Renal pelvis (tissue), 12 donors: ENCODE results near the gene SSH3. TPM values are rescaled to one million over a fixed set of nuclear protein-coding genes. Genes with fewer than 3 reads are reported as not detected.
"Not testable (repeated sequence)": the region's sequence is repeated elsewhere in the genome, so short reads cannot be mapped to it uniquely, and the experiment has no call there.

ENCODE experiments used
- DNase-seq: peaks from one replicate; pipeline ENCODE4 v3.0.0-alpha.2; 2013
- long read RNA-seq, 16 experiments: transcript quantifications; one replicate each; lab custom pipeline, GENCODE V29; 2026
- polyA plus RNA-seq, 3 donors: library from polyadenylated mRNA; unstranded; fragments of 120-200 nt; gene quantifications; one replicate each; pipeline ENCODE4 v1.2.1, GENCODE V29; 2013; ENCODE audit not compliant: insufficient read length in 3 of 3

The SSH3 gene, protein sequence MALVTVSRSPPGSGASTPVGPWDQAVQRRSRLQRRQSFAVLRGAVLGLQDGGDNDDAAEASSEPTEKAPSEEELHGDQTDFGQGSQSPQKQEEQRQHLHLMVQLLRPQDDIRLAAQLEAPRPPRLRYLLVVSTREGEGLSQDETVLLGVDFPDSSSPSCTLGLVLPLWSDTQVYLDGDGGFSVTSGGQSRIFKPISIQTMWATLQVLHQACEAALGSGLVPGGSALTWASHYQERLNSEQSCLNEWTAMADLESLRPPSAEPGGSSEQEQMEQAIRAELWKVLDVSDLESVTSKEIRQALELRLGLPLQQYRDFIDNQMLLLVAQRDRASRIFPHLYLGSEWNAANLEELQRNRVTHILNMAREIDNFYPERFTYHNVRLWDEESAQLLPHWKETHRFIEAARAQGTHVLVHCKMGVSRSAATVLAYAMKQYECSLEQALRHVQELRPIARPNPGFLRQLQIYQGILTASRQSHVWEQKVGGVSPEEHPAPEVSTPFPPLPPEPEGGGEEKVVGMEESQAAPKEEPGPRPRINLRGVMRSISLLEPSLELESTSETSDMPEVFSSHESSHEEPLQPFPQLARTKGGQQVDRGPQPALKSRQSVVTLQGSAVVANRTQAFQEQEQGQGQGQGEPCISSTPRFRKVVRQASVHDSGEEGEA
- 10 to 100 TPM; 26.5 to 31.0 (median 29.8) TPM for polyA plus RNA-seq
- long read RNA-seq, donor 1, partial matches to known transcripts: 0 of 2 reads
- long read RNA-seq, donor 1, other reads (novel, unspliced or antisense): 0 of 2 reads
- long read RNA-seq, donor 2, partial matches to known transcripts: 0 of 1 reads
- long read RNA-seq, donor 2, other reads (novel, unspliced or antisense): 0 of 1 reads
- long read RNA-seq, donor 3, partial matches to known transcripts: 0 of 1 reads
- long read RNA-seq, donor 3, other reads (novel, unspliced or antisense): 0 of 1 reads
- long read RNA-seq, donor 4, partial matches to known transcripts: 0 of 4 reads
- long read RNA-seq, donor 4, other reads (novel, unspliced or antisense): 0 of 4 reads
- long read RNA-seq, donor 5: 0 reads
- long read RNA-seq, donor 6, partial matches to known transcripts: 9 of 13 reads
- long read RNA-seq, donor 6, other reads (novel, unspliced or antisense): 0 of 13 reads
- long read RNA-seq, donor 7, partial matches to known transcripts: 8 of 11 reads
- long read RNA-seq, donor 7, other reads (novel, unspliced or antisense): 0 of 11 reads
- long read RNA-seq, donor 8: 0 reads
- long read RNA-seq, donor 9, partial matches to known transcripts: 0 of 2 reads
- long read RNA-seq, donor 9, other reads (novel, unspliced or antisense): 0 of 2 reads
- long read RNA-seq, donor 10, partial matches to known transcripts: 0 of 2 reads
- long read RNA-seq, donor 10, other reads (novel, unspliced or antisense): 0 of 2 reads
- long read RNA-seq, donor 11, partial matches to known transcripts: 0 of 2 reads
- long read RNA-seq, donor 11, other reads (novel, unspliced or antisense): 0 of 2 reads
- long read RNA-seq, donor 12, partial matches to known transcripts: 0 of 1 reads
- long read RNA-seq, donor 12, other reads (novel, unspliced or antisense): 0 of 1 reads
- long read RNA-seq, donor 13, partial matches to known transcripts: 0 of 3 reads
- long read RNA-seq, donor 13, other reads (novel, unspliced or antisense): 0 of 3 reads
- long read RNA-seq, donor 14: 0 reads
- long read RNA-seq, donor 15, partial matches to known transcripts: 0 of 3 reads
- long read RNA-seq, donor 15, other reads (novel, unspliced or antisense): 0 of 3 reads
- long read RNA-seq, donor 16, partial matches to known transcripts: 0 of 3 reads
- long read RNA-seq, donor 16, other reads (novel, unspliced or antisense): 0 of 3 reads

- DNase-seq: no peak
Observed at GRCh38 chr11:67303132-67303834, at the start of gene SSH3. Gene SSH3 (plus strand): TSS chr11:67303530. CDS start chr11:67303626, 96 bp downstream.

DNA sequence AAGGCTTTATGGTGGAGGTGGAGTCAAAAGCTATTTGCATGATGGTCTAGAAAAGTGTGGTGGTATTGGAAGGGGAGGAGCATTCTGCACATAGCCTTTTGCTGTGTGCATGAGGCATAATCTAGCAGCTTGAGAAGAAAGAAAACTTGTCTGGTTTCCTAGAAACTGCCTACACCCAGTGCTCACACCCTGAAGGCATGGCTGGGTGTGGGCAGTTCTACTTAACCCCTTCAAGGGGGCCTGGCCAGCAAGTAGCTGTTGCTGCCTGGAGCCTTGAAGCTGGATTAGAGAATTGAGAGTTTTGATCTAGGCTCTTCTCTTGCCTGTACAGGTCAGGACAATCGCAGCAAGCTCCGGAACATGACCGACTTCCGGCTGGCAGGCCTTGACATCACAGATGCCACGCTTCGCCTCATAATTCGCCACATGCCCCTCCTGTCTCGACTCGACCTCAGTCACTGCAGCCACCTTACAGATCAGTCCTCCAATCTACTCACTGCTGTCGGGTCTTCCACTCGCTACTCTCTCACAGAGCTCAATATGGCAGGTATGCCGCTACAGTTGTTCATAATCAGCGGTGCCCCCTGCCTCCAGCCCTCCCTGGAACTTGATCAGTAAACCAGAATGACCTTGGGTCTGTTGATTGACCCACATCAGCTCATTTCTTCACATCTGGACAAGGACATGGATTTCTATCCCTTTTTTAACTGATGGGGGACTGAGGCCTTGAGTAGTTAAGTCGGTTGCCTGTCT lies 49.3 kb upstream of the SSH3 start:
- peak; percentile 43 for DNase-seq

DNA sequence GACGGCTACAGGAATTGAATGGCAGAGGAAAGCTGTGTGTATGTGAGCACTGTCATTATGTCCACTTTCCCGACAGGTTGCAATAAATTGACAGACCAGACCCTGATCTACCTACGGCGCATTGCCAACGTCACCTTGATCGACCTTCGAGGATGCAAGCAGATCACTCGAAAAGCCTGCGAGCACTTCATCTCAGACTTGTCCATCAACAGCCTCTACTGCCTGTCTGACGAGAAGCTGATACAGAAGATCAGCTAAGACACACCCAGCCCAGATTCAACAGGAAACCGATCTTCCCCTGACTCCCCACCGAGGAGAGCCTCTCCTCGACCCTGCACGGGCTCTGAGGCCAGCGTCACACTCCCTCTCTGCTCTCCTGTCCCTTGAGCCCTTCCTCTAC lies 48.5 kb upstream of the SSH3 start:
- DNase-seq: no peak

GRCh38 chr11:67255353-67255752 lies 48.0 kb upstream of the SSH3 start:
- DNase-seq: no peak

DNA sequence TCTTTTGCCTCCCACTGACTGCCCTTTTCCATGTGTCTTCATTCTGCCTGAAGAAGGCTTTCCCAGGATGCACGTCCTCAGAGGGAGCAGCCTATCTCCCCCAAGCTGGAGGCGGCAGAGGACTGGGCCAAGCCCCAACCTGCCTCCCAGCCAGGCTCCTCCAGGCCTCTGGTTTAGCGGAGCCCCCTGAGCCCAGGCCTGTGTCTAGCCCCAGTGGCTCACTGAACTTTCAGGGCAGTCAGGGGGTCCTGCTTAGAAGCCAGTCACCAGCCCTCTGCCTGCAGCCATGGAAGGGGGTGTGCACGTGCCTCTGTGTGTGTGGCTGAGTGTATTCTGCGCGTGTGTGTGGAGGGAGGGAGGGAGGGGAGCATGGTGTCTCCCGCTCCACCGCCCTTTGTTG lies 47.5 kb upstream of the SSH3 start:
- no peak for DNase-seq

DNA sequence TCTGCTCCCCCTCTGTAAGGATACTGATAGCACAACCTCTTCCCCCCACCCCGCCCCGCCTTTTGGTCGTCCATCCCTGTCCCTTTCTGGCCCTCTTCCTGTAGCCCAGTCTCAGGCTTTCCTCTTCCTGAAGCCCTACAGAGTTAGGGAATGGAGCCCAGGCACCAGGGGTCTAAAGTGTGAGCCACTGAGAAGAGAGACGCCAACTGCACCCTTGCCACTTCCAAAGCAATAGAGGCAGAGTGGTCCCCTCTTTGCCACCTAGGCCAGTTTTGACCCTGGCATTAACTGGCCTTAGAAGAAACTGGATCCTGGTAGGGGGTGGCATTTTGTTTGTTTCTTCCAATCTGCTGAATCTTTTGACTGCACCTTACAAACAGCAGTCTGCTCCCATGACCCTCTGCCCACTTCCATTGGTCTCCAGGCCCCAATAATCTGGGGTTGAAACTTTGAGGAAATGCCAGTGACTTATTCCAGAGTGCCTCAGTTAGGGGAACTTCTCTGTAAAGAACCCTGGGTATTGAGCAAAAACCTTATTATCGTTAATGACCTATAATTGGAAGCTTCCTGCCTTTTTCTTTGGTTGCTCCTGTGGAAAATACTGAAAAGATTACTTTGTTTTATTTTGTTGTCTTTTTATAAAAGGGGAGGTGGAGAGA lies 46.7 kb upstream of the SSH3 start:
- no peak for DNase-seq

GRCh38 chr11:67260406-67260805 lies 42.9 kb upstream of the SSH3 start:
- no peak for DNase-seq

DNA sequence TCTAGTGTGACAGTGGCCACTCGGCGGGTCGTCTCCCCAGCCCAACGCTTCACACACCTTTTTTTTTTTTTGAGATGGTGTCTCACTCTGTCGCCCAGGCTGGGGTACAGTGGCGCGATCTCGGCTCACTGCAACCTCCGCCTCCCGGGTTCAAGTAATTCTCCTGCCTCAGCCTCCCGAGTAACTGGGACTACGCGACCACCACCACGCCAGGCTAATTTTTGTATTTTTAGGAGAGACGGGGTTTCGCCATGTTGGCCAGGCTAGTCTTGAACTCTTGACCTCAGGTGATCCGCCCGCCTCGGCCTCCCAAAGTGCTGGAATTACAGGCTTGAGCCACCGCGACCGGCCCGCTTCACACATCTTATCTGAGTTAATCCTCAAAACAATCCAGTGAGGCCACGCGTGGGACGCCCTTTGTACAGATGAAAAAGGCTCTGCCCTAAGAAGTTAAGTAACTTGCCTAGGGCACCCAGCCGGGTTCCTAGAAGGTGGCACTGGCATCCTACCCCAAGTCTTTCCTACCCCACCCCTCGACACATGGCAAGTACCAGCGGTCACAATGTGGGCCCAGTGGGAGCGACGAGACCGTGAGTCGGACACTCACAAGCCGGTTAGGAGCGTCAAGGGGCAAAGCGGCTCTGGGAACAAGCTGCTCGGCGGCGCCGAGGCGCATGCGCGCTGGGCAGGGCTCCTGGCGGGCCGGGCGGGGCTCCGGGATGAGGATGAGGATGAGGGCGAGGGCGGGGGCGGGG lies 42.3 kb upstream of the SSH3 start:
- not testable (repeated sequence) for DNase-seq

- no peak for DNase-seq
Observed at GRCh38 chr11:67261640-67261945, 41.7 kb upstream of the SSH3 start.

DNA sequence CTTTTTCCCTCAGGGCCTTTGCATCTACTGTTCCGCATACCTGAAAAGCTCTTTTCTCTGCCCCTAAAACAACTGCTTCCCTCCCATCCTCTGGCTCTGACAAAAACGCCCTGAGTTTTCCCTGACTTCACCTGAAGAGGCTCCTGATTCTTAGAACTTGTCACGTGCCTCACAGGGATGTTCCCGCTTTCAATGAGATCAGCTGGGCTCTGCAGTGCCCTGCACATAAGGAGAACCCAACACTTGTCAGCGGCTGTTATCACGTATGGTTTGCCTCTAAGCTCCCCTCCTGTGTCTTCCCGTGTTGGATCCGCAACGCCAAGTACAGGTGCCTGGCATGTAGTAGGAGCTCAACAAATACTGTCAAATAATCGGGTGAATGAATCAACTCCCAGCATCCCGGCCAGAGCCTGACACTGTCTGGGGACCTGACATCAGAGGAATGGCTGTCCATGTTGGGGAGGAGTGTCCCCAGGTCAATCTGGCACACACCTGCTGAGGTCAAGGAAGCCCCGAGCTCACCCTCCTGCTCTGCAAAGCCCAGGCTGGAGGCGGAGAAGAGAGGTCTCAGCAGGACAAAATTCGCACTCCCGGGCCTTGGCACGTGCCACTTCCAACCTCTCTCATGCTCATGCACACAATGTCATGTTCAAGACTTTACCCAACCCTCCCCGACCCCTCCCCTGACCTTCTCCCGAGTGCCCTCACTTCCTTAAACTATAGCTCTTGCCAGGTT lies 41.2 kb upstream of the SSH3 start:
- no peak for DNase-seq

DNA sequence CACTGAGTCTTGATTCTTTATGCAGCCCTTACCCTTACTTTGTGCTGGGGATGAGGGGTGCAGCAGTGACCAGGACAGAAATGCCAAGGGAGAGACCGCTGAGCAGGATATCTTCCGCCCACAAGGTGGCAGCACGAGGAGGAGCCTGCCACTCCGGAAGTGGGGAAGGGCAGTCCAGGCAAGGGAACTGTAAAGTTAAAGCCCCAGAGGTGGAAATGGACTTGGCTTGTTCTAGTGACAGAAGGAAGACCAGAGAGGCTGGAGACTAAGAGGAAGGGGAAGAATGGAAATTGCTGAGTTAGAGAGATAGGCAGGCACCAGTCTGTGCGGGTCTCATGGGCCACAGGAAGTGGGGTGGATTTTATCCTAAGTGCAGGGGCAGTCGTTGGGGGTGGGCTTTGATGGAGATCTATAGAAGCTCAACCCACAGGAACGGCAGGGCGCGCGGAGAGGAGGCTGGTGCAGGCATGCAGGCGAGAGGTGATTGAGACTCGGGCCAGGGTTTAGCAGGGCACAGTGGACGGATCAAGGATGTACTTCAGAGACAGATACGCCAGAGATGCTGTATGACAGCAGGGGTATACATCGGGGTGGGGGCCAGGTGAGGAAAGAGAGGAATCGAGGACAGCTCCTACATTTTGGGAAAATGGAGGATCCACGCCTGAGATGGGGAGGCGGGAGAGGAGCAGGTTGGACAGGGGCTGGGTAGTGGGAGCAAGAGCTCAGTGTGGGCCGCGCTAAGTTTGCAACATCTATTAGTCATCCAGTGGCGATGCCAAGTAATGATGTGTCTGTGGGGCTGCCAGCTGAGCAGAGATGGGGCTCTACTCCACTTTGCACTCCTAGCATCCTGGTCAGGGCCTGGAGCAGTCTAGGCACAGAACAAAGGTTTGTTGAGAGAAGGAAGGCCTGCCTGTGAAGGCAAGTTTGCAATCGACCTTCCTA lies 40.3 kb upstream of the SSH3 start:
- DNase-seq: peak; percentile 72

GRCh38 chr11:67264260-67264659 lies 39.1 kb upstream of the SSH3 start:
- no peak for DNase-seq

- no peak for DNase-seq
Observed at GRCh38 chr11:67264877-67265632, 38.3 kb upstream of the SSH3 start.

DNA sequence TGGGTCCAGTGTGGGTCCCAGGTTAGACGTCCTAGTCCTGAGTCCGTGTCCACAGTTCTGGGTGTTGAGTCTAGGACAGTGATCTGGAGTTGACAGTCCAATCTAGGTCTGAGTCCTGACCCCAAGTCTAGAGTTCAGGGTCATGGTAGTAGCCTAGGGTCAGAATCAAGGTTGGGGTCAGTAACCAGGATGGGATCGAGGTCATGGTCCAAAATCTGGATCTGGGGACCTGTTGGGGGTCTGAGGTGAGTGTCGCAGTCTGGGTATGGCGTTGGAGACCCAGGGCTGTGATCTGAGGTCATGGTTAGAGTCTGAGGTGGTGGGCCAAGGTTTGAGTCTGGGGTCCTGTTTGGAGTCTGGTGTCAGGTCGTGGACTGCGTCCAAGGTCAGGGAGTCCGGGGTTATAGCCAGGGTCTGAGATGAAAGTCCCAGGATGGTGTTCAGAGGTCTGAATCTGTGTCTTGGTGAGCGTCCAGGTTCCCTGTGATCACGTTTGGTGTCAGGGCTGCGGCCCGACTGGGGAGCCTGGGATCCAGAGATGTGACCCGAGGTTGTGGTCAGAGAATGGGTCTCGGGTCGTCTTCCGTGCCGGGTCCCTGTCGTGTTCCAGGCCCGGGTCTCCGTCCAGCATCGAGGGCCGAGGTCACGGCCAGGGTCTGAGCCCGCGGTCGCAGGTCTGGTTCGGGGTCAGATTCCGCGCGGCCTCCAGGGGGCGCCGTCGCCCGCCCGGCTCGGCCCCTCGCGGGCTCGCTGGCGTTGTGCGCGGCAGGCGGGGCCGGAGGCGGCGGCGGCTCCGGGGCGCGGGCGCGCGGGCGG lies 37.5 kb upstream of the SSH3 start:
- peak; percentile 55 for DNase-seq
